ENCODE data around the gene TEX2.

Gene TEX2

DNA sequence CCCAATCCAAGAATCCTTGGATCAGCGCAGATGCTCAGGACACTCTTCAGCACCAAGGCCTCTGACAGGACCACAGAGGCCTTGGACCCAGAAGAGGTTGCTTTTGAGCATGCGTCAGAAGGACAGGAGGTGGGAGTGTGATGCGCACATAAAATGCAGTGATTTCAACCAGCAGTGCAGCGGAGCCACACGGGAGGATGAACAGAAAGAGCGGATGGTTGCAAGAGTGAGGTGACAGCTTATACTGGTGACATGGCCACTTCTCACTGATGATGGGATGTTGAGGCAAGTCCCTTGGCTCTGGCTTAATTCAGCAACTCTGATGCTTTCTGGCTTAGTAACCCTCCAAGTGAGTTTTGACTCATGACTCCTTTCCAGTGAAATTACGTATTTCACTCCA lies 107.9 kb downstream of the TEX2 start:
- no peak for DNase-seq

DNA sequence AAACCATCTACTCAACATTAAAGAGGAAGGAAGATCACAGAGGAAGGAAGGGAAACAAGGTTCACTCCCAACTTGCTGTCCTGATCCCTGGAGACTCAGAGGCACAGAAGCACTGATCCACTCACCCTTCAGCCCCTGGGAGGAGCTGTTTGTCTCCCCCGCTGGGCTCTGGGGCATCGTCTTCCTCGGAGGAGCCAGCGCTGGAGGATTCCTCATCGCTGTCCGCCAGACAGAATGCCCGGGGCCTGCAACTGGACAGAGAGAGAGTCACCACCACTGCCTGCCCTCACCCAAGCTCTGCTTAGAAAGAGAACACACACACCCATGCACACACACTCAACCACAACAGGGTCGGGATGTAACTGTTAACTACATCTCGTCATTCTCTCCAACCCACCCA lies 108.3 kb downstream of the TEX2 start:
- DNase-seq: no peak

DNA sequence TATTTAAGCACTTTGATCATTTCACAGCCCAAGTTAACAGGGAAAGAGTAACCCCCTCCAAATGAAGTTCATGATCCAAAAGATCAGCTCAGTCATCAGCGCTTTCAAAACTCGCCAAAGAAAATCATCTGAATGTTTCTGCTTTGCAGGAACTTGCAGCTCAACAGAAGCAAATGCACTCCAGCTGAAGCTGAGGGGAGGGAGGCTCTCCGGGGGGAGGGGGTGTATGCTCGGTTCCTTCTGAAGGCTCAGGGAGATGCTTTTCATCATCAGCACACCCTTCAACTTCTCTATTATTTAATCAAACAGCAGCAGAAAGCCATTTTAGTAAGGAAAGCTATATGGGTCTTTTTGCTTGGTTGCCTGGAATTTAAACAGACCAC lies 108.8 kb downstream of the TEX2 start:
- no peak for DNase-seq

DNA sequence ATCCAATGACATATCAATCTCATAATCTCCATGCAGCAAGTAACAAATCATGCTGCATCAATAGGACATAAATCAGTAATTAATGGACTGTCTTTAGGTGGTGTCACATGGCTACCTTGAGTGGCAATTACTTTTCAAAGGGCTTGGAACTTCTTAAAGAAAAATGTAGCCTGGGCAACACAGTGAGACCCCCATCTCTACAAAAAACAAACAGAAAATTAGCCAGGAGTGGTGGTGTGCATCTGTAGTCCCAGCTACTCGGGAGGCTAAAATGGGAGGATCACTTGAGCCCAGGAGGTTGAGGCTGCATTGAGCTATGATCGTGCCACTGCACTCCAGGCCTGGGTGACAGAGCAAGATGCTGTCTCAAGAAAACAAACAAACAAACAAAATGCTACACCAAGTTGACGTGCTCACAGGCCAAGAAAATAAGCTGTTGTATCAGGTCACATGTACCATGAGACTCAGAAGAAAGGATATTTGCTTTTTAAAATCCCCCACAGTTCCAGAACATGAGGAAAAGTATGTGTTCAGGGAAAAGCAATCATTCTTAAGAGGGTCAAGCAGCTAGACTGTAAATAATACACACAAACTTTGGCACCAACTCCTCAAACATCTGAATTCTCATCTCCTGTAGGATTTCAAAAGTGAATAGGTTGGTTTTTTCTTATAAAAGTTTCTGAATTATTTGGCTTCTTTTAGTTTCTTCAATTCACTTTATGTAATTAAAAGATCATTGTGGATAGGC lies 109.3 kb downstream of the TEX2 start:
- DNase-seq: no peak

DNA sequence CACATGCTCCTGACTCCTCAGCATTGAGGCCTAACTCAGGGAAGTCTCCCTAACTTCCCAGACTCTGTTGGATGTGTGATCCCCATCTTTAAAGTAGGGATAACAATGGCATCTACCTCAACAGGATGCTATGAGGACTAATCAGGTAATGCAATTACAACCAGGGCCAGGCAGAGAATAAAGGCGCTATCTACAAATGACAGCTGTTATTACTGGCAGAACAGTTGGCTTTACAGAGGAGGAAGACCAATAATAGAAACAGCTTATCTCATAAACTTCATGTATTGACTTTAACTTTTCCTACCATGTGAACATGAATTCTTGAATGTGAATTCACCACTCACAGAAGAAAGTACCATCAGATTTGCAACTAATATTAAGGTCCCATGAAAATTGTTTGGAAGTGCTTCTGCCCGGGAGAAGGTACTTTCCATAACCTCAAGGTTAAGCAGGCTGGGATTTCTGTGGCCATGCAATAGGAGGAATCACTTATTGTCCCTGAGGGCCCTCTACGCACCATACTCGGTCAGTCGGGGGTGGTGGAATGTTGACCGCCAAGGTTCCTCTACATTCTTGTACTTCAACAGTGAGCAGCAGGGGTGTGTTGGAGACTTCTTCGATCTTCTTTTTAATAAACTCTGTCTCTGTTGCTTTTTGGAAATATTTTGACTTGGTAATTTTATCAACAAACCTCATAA lies 110.5 kb downstream of the TEX2 start:
- no peak for DNase-seq

DNA sequence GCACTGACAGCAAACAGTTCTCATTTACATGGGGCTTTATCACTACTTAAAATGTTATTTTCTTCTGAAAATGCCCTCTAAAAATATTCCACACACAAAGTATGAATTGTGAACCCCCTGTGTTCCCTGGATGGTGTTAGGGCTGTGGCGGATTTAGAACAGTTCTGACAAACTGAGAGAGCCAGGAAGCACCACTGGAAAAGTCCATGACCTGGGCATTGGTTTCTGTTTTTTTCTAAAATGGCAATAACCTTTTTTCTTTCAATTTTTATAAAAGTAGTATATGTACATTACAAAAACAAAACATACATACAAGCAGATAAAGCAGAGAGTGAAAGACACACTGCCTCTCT lies 112.1 kb downstream of the TEX2 start:
- DNase-seq: no peak

DNA sequence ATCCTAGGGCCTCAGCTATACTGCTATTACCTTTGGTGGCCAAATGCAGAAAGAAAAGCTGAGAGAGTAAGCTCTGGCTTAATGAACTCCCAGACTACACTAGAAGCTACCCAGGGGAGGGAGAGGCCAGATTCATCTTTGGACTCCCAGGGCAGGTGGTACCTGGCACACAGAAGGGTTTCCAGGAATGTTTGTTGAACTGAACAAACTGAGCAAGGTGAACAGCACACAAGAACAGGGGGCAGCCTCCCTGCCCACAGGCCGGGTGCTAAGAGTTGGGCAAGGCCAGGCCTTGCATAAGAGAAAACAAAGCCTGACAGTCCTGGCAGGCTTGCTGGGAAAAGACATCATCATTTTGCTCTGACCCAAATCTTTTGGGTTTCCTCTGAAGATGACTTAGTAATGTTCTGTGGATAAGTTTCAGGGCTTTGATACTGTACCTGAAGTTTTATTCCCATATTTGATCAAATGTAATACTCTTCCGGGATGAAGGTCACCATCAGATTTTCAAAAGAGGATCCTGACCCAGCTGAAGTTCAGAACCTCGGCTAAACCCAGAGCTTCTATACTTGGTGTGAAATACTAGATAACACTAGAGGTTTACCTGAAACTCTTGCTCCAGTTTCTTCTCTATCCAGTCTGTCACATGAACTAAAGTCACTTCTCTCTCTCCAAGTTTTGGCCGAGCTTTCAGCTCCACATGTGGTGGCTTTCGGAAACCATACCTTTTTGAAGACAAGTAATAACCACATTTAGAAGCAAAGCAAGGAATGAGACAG lies 112.6 kb downstream of the TEX2 start:
- no peak for DNase-seq

DNA sequence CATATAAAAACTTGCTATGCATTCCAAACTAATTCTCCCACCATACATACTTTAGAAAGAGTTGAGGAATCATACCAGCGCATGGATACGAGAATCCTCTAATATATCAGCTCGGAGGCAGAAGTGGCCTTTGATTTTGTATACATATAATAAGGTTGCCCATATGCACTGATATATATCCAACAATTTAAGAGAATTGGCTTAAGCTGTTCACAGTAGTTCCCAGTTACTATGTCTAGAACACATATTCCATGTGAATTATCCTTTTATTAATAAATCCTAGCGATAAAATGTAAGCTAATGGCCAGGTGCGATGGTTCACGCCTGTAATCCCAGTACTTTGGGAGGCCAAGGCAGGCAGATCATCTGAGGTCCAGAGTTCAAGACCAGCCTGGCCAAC lies 113.9 kb downstream of the TEX2 start:
- DNase-seq: no peak

DNA sequence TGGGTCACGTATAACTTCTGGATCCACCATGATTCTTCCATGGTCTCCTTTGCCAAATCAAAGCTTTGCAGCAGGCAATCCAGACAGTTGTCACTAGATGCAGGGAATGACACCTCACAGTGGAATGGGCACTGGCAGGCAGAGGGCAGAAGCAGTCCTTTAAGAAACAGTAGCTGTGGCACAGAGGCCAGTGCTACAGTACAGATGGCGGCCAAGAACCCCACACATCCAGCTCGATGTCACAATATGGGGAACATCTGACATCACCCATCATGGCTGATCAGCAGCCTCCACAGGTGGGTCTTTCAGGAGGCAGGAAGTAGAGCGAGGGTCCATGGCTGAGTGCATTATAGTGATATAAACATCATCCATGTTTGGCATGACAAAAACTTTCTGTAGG lies 114.4 kb downstream of the TEX2 start:
- no peak for DNase-seq

DNA sequence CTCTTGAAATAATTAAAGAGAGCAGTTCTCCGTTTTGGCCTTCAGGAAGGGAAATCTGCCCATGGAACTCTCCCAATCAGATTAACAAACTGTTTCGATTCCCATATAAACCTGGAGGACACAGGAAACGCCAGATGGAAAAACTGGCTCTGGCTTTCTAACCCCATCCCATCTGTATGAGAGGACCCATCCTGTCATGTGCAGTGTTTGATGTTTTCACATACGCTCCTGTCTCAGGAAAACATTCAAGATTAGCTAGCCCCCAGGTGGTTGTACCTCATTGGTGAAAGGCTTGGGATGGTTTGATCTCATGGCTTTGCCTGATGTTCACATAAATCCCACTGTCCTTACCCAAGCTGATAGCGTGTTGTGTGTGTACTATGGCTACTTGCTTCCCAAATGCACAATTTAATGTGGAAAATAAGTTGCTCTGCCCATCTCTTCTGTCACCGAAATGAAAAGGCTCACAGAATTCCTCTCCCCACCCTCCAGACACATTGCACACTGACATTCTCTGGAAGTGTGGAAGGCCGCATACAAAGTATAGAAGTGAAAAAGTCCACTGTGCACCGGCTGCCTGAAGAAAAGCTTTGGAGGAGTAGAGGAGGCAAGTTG lies 114.9 kb downstream of the TEX2 start:
- no peak for DNase-seq

DNA sequence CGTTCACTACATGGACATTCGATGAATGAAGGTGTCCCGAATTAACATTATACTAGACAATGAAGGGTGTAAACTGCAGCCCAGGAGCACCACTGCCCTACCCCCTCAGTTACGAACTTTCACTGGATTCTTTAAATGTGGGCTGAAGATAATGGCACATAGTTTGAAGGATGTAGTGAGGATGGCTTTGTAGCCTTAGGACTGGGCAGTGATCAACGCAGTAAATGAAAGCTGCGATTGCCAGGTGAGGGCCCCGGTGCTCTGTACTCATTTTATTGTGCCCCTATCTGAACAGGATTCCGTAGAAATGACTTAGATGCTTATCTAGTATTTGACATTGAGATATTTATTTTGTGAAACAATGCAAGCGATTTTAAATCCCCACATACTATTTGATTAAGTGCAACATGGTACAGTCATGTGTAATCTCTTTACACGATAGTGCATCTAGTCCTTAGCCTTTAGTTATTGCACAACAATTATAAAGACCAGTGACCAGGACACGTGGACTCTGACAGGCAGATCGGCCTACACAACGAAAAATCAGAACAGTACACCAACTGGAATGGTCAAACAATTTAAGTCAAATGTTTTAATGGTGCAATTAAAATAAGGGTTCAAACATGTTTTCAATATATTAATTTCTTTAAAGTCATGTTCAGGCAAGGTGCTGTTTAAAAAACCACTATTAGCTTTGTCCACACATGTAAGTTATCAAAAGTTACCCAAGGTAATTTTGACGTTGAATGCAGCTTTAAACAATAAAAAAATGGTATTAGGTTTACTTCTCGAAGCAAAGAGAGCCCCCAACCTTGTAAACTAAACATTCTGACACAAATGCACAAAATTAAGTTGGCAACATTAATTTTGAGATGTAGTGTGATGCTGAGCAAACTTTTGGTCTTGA lies 115.7 kb downstream of the TEX2 start:
- no peak for DNase-seq

DNA sequence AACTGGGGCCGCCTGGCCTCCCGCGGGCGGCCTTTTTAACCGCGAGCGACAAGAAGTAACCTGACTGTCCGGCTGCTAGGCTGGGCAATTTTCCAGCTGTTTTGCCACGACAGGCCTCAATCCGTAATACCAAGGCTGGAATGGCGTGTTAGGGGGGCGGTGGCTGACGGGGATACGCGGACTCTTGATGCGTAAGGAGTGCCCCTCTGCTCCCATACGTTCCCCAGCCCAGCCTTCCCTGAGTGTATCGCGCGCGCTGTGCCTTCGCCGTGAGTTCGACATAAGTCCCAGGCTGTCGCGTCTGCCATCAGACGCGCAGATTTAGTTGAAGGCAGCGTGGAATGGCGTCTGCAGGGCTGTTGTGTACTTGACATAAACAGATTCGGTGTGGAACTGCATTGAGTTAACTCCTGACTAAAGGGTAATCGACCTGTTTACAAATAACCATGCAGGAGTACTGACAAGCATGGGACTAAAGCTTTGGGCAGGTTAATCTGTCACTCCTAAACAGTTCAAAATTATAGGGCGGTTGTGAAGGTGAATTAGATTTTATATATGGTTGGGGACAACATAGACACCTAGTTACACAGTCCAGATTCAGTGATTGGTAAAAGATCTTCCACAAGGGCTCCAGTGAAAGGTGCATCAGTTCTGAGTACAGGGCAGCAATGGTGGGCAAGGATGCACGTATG lies 116.5 kb downstream of the TEX2 start:
- peak; percentile 52 to 57 for DNase-seq

DNA sequence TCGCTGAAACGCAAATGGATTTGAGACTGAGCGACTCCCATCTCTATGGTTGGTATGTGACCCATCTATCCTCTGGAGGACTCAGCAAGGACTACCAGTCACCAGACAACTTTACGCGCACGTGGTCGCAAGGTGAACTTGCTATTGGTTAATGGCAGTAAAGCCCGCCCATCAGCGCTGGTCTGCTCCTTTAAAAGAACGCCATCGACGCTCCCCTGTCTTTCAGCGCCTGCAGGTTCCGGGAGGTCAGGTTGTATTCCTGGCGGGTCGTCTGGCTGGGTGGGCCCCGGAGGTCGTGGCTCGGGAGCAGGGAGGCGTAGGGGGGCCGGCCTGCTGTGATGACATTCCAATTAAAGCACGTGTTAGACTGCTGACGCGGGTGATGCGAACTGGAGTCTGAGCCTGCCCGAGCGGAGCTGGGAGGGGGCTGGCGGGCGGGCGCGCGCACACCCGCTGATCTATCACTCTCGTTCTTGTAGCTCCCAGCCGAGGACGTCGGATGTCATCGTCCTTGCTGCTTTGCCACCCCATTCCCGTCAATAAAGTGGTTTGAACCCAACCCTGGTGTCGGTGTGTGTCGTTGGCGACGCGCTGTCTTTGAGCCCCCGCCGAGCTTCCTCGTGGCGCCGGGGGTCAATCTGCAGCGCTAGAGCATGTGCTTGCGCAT lies 117.2 kb downstream of the TEX2 start:
- peak; percentile 98 for DNase-seq

DNA sequence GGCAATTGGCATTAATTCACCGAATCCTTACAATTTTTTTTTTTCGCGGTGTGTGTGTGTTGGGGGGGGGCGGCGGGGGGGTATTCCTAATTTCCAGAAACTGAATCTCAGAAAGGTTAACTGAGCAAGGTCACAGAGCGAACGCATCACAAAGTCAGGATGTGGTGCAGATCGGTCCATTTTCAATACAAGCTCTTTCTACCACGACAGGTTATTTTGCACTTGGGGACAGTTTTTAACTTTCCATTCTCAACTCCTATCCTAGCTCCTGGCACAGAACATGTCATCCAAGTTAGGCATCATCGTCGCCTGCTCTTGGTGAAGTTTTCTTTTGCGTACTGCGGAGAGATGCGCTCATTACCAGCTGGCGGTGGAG lies 117.7 kb downstream of the TEX2 start:
- no peak for DNase-seq

DNA sequence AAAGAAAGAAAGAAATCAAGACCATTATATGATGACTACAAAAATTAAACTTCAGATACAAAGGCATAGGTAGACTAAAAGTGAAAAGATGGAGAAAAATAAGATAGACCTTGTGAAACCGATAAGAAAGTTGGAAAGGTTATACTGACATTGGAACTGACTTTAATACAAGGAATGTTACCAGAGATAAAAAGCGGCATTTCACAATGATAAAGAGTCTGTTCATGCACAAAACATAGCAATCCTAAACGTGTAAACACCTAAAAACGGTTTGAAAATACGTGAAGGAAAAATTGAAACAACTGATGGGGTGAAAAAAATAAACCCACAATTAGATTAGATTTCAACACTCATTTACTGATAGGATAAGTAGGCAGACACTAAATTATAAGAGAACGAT lies 123.5 kb downstream of the TEX2 start:
- DNase-seq: no peak

DNA sequence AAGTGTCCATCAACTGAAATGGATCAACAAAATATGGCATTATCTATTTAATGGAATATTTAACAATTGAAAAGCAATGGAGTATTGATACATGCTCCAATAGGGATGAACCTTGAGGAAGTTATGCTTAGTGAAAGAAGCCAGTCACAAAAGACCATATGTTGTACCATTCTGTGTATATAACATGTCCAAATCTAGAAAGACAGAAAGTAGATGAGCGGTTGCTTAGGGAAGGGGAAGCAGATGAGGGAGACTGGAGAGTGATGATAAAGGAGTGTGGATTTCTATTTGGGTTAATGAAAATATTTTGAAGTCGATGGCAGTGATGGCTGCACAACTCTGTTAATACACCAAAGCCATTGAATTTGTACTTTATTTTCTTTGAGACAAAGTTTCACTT lies 124.6 kb downstream of the TEX2 start:
- DNase-seq: no peak

DNA sequence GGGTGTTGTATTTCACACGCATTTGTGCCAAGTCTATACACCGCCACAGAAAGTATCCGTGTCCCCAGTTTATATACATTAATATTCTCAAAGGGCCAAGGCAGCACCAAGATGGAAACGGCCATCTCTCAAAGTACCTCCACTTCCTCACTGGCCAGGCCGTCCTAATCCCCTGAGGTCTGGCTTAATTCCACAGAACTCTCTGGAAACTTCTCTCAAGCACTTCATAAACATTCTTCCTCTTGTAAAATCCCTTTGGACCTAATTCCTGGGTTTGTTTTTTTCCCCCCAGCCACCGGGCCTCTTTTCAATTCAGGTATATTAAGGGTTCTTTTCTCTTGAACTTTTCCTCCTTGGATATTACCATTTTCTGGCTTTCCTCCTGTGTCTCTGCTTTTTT lies 128.1 kb downstream of the TEX2 start:
- DNase-seq: no peak

DNA sequence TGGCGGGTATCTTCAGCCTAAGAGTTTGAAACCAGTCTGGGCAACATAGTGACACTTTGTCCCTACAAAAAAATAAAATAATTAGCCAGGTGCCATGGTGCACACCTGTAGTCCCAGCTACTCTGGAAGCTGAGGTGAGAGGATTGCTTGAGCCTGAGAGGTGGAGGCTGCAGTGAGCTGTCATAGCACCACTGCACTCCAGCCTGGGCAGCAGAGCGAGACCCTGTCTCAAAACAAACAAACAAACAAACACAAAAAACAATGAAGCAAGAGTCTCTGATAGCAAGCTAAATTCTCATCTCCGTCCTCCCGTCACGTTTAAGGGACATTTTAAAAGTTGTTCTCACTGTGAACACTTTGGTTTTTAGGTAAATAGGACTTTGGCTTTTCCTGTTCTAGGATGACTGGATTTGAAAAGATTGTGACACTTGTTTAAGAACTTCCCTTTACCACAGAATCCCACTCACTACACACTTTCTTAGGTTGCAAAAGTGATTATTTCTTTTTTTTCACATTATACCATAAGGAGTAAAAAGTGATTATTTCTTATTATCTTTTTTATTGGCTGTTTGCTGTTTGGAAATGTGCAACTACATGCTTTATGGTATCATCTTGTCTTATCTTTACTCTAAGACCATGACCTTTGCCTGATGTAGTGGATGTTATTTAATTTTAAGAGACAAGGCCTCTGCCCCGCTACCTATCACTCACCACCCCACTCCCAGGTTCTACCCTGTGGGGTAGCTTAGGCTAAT lies 128.7 kb downstream of the TEX2 start:
- no peak for DNase-seq

DNA sequence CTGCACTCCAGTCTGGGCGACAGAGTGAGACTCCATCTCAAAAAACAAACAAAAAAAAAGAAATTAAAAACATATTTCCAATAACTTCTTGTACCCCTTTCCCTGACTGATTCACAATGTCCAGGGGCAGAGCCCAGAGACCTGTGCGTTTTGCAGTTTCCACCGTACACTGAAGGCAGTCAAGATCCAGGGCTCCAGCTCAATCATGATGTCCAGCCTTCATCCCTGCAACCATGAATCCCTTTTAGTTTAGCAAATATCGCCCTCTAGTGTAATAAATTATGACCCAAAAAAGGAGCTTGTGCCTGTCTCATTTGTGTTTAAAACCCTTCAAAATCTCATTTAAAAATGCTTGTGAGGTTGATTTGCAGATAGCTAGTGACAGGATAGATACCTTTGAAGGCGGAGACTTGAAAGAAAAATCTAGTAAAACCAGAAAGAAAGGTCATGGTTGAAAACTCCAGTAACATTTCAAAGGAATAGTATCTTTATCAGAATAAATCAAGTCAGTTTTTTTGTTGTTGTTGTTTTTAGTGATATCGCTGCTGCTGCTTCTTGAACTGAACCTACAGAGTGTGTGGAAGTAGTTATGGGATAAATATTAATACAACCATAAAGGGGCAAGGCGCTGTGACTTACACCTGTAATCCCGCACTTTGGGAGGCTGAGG lies 129.4 kb downstream of the TEX2 start:
- peak; percentile 39 to 76 for DNase-seq
